HG03432 (cell line): Measurements from ENCODE around the gene TLE1.
A peak's percentile ranks its signal among the peaks of the same experiment; 100 is the strongest.
"Not testable (repeated sequence)": the region's sequence is repeated elsewhere in the genome, so short reads cannot be mapped to it uniquely, and the experiment has no call there.

Experiments
- ATAC-seq: cut with Tn5 transposase; IDR thresholded peaks from one replicate; pipeline ENCODE4 v1.9.1; 2021; ENCODE audit warnings: mild to moderate bottlenecking, moderate library complexity; ENCODE audit not compliant: unreplicated experiment

Gene TLE1

GRCh38 chr9:81689343-81690175 lies at the start of gene TLE1:
TSS of gene TLE1 (minus strand) at chr9:81689547. CDS start at chr9:81688240, 1,307 bp downstream.
- peak; percentile 87 for ATAC-seq

- peak; percentile 76 for ATAC-seq
These were observed 48.6 kb upstream of the TLE1 start for GRCh38 chr9:81737871-81738507.

GRCh38 chr9:81730498-81730897 lies 41.2 kb upstream of the TLE1 start:
- not testable (repeated sequence) for ATAC-seq

- peak; percentile 80 for ATAC-seq
These were observed 39.8 kb upstream of the TLE1 start for GRCh38 chr9:81729135-81729534.

GRCh38 chr9:81724242-81724889 lies 35.0 kb upstream of the TLE1 start:
- ATAC-seq: no peak

- ATAC-seq: no peak
These were observed 32.9 kb upstream of the TLE1 start for GRCh38 chr9:81722277-81722676.

- ATAC-seq: no peak
These were observed 31.2 kb upstream of the TLE1 start for GRCh38 chr9:81720450-81721086.

- ATAC-seq: no peak
These were observed 30.6 kb upstream of the TLE1 start for GRCh38 chr9:81719972-81720371.

- no peak for ATAC-seq
These were observed 28.9 kb upstream of the TLE1 start for GRCh38 chr9:81718244-81718643.

- ATAC-seq: no peak
These were observed 28.4 kb upstream of the TLE1 start for GRCh38 chr9:81717747-81718077.

- ATAC-seq: no peak
These were observed 27.9 kb upstream of the TLE1 start for GRCh38 chr9:81717061-81717746.

- ATAC-seq: no peak
These were observed 27.1 kb upstream of the TLE1 start for GRCh38 chr9:81716409-81716808.

GRCh38 chr9:81705578-81705977 lies 16.2 kb upstream of the TLE1 start:
- ATAC-seq: no peak

GRCh38 chr9:81694541-81694940 lies 5.2 kb upstream of the TLE1 start:
- ATAC-seq: no peak

- ATAC-seq: no peak
These were observed 4.5 kb upstream of the TLE1 start for GRCh38 chr9:81693671-81694378.

GRCh38 chr9:81690251-81690851 lies 1.0 kb upstream of the TLE1 start:
- ATAC-seq: no peak

GRCh38 chr9:81689093-81689342 lies 329 bp downstream of the TLE1 start:
- peak; percentile 13 for ATAC-seq

- ATAC-seq: peak; percentile 14
These were observed 870 bp downstream of the TLE1 start for GRCh38 chr9:81688262-81689092.

- no peak for ATAC-seq
These were observed 1.7 kb downstream of the TLE1 start for GRCh38 chr9:81687521-81688261.
